GM18520 (cell line): Measurements from ENCODE around the gene PAQR3.

Source experiments
- ATAC-seq: cut with Tn5 transposase; IDR thresholded peaks from one replicate; pipeline ENCODE4 v1.9.1; 2021; ENCODE audit not compliant: unreplicated experiment

The PAQR3 gene

GRCh38 chr4:78863991-78864390 is 75.2 kb downstream of the PAQR3 start:
- no peak for ATAC-seq

- no peak for ATAC-seq
Measured at GRCh38 chr4:78863254-78863869, 75.9 kb downstream of the PAQR3 start.

- no peak for ATAC-seq
Measured at GRCh38 chr4:78862314-78862737, 76.9 kb downstream of the PAQR3 start.
